ENCODE data around the gene HSPB9. TPM values are rescaled to one million over a fixed set of nuclear protein-coding genes. Genes with fewer than 3 reads are reported as not detected.

Gene HSPB9
- total RNA-seq, 1 donor from 2014 or later = not detected

- intact Hi-C loops (cut with micrococcal nuclease) = no loop called here
- H3K36me3 Mint-ChIP-seq (ENCODE audit: low read depth) = no peaks in the 10 kb centered on the region
- no peak overlapping the region for H3K27ac Mint-ChIP-seq
- peaks cover 33% of the 10 kb centered on the region for H3K27me3 Mint-ChIP-seq (ENCODE audit: insufficient read depth)
- H3K4me1 Mint-ChIP-seq (ENCODE audit: low read depth) = peaks cover 6% of the 10 kb centered on the region
- H3K9me3 Mint-ChIP-seq = no peaks in the 10 kb centered on the region
- H3K4me3 Mint-ChIP-seq = no peak overlapping the region
- DNase-seq (ENCODE audit: low spot score) = no peak
Observed at GRCh38 chr17:42092939-42093338, 29.7 kb upstream of the HSPB9 start.

GRCh38 chr17:42094375-42095069, 28.1 kb upstream of the HSPB9 start:
- intact Hi-C loops (cut with micrococcal nuclease) = no loop called here
- Mint-ChIP-seq H3K36me3 (ENCODE audit: low read depth) (no peaks in the 10 kb centered on the region), H3K27me3 (ENCODE audit: insufficient read depth) (peaks cover 37% of the 10 kb centered on the region), H3K27ac (no peak overlapping the region), H3K9me3 (no peaks in the 10 kb centered on the region), H3K4me1 (ENCODE audit: low read depth) (peaks cover 7% of the 10 kb centered on the region), H3K4me3 (no peak overlapping the region)
- DNase-seq (ENCODE audit: low spot score) = no peak

- no peaks in the 10 kb centered on the region for H3K9me3 Mint-ChIP-seq
- H3K4me3 Mint-ChIP-seq = no peak overlapping the region
- H3K4me1 Mint-ChIP-seq (ENCODE audit: low read depth) = peaks cover 7% of the 10 kb centered on the region
- intact Hi-C loops (cut with micrococcal nuclease) = no loop called here
- DNase-seq (ENCODE audit: low spot score) = no peak
- peaks cover 34% of the 10 kb centered on the region for H3K27me3 Mint-ChIP-seq (ENCODE audit: insufficient read depth)
- peaks cover 4% of the 10 kb centered on the region for H3K36me3 Mint-ChIP-seq (ENCODE audit: low read depth)
- H3K27ac Mint-ChIP-seq = no peak overlapping the region
Observed at GRCh38 chr17:42096360-42097111, 26.1 kb upstream of the HSPB9 start.

- Mint-ChIP-seq H3K36me3 (ENCODE audit: low read depth) (peaks cover 5% of the 10 kb centered on the region), H3K27ac (no peak within 1 kb of the TSS), H3K27me3 (ENCODE audit: insufficient read depth) (peaks cover 29% of the 10 kb centered on the region), H3K9me3 (no peaks in the 10 kb centered on the region), H3K4me1 (ENCODE audit: low read depth) (peaks cover 7% of the 10 kb centered on the region), H3K4me3 (peak within 1 kb of the TSS; percentile 37)
- intact Hi-C loops (cut with micrococcal nuclease) = no loop called here
- DNase-seq (ENCODE audit: low spot score) = no peak
Observed at GRCh38 chr17:42097691-42098631, 24.6 kb upstream of the HSPB9 start, which contains the start of gene ZNF385C. ZNF385C (minus strand) TSS chr17:42098473; CDS start chr17:42063056, 35,417 bp downstream.

- intact Hi-C loops (cut with micrococcal nuclease) = no loop called here
- no peak for DNase-seq (ENCODE audit: low spot score)
- peaks cover 7% of the 10 kb centered on the region for H3K4me1 Mint-ChIP-seq (ENCODE audit: low read depth)
- H3K9me3 Mint-ChIP-seq = no peaks in the 10 kb centered on the region
- H3K27me3 Mint-ChIP-seq (ENCODE audit: insufficient read depth) = peaks cover 26% of the 10 kb centered on the region
- H3K4me3 Mint-ChIP-seq = no peak overlapping the region
- H3K36me3 Mint-ChIP-seq (ENCODE audit: low read depth) = peaks cover 5% of the 10 kb centered on the region
- H3K27ac Mint-ChIP-seq = no peak overlapping the region
Observed at GRCh38 chr17:42098730-42099399, 23.7 kb upstream of the HSPB9 start.

GRCh38 chr17:42101513-42102292, 20.9 kb upstream of the HSPB9 start:
- peaks cover 16% of the 10 kb centered on the region for H3K27me3 Mint-ChIP-seq (ENCODE audit: insufficient read depth)
- DNase-seq (ENCODE audit: low spot score) = peak; percentile 50
- intact Hi-C loops (cut with micrococcal nuclease) = loop anchor here (1.0 kb wide), 3 partner anchors 34 to 138 kb away; no protein-coding TSS in a partner anchor
- peaks cover 7% of the 10 kb centered on the region for H3K4me1 Mint-ChIP-seq (ENCODE audit: low read depth)
- H3K4me3 Mint-ChIP-seq = no peak overlapping the region
- H3K9me3 Mint-ChIP-seq = no peaks in the 10 kb centered on the region
- peaks cover 7% of the 10 kb centered on the region for H3K36me3 Mint-ChIP-seq (ENCODE audit: low read depth)
- H3K27ac Mint-ChIP-seq = no peak overlapping the region

GRCh38 chr17:42103221-42103954, 19.2 kb upstream of the HSPB9 start:
- H3K9me3 Mint-ChIP-seq = no peaks in the 10 kb centered on the region
- peaks cover 4% of the 10 kb centered on the region for H3K27me3 Mint-ChIP-seq (ENCODE audit: insufficient read depth)
- DNase-seq (ENCODE audit: low spot score) = no peak
- no peak overlapping the region for H3K4me3 Mint-ChIP-seq
- intact Hi-C loops (cut with micrococcal nuclease) = no loop called here
- peaks cover 11% of the 10 kb centered on the region for H3K4me1 Mint-ChIP-seq (ENCODE audit: low read depth)
- H3K36me3 Mint-ChIP-seq (ENCODE audit: low read depth) = peaks cover 9% of the 10 kb centered on the region
- H3K27ac Mint-ChIP-seq = no peak overlapping the region

GRCh38 chr17:42104264-42104663, 18.3 kb upstream of the HSPB9 start:
- H3K27me3 Mint-ChIP-seq (ENCODE audit: insufficient read depth) = no peaks in the 10 kb centered on the region
- intact Hi-C loops (cut with micrococcal nuclease) = no loop called here
- DNase-seq (ENCODE audit: low spot score) = no peak
- peaks cover 19% of the 10 kb centered on the region for H3K4me1 Mint-ChIP-seq (ENCODE audit: low read depth)
- no peak overlapping the region for H3K27ac Mint-ChIP-seq
- no peaks in the 10 kb centered on the region for H3K9me3 Mint-ChIP-seq
- H3K36me3 Mint-ChIP-seq (ENCODE audit: low read depth) = peaks cover 13% of the 10 kb centered on the region
- no peak overlapping the region for H3K4me3 Mint-ChIP-seq

GRCh38 chr17:42106009-42106408, 16.6 kb upstream of the HSPB9 start:
- intact Hi-C loops (cut with micrococcal nuclease) = no loop called here
- Mint-ChIP-seq H3K4me3 (no peak overlapping the region), H3K27ac (no peak overlapping the region), H3K4me1 (ENCODE audit: low read depth) (peaks cover 33% of the 10 kb centered on the region), H3K36me3 (ENCODE audit: low read depth) (peaks cover 22% of the 10 kb centered on the region), H3K9me3 (no peaks in the 10 kb centered on the region), H3K27me3 (ENCODE audit: insufficient read depth) (no peaks in the 10 kb centered on the region)
- DNase-seq (ENCODE audit: low spot score) = no peak

- Mint-ChIP-seq H3K27me3 (ENCODE audit: insufficient read depth) (no peaks in the 10 kb centered on the region), H3K36me3 (ENCODE audit: low read depth) (peaks cover 19% of the 10 kb centered on the region), H3K27ac (no peak overlapping the region), H3K4me3 (no peak overlapping the region), H3K4me1 (ENCODE audit: low read depth) (peaks cover 42% of the 10 kb centered on the region), H3K9me3 (no peaks in the 10 kb centered on the region)
- DNase-seq (ENCODE audit: low spot score) = no peak
- intact Hi-C loops (cut with micrococcal nuclease) = loop anchor here (1.0 kb wide), 2 partner anchors 14 to 74 kb away; partner anchors contain the start of genes KAT2A and KCNH4
Observed at GRCh38 chr17:42107124-42107523, 15.5 kb upstream of the HSPB9 start.

Measured in activated T-helper 1 cell treated with anti-CD3 and anti-CD28 coated beads, Interleukin-12 subunit alpha, Interleukin-12 subunit beta, Interleukin-2, Interleukin-4 antibody, amounts not matched to agents 30 ng/mL and 10 ng/mL and 1 ng/mL, durations not matched to agents 14 hours and 24 hours and 36 hours (primary cell).